GOT3 (cell line): ENCODE results near the gene TCF12.

Source experiments
- DNase-seq: peaks from one replicate; lab custom pipeline; 2025; ENCODE audit warnings: mixed read lengths; lab: John Stamatoyannopoulos, UW

TCF12 gene

DNA sequence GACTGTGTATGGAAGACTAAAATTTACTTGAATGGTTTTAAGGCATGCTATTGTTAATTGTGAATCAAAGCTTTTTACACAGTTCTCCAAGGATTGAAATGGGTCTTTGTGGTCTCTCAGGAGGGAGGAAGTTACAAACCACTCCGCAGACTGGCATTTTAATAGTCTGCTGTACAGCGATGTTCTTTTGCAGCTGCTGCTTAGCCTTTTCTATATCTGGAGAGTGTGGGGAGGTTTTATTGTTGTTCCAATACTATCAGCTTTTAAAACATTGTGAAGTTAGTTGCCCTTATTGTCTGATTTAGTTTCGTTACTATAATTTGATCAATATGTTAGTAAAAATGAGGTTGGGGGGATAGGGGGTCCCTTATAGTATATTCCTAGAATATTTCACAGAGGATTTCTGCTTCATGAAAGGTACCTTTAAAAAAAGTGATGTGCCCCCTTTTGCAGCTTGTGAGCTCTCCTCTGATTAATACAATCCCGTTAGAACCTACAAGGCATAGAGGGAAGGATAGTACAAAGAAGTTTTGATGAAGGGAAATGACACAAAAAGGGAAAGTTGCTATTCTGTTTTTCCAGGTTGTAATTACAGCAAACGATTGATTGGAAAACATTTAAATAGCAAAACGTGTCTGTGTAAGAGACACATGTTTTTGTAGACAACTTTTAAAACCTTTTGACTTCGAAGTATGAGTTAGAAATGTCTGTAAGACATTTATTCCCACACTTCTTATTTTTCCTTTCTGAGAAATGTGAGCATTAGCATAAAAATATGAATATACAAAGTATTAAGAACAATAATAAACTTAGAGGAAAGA, 299.5 kb downstream of the TCF12 start:
- no peak for DNase-seq

- no peak for DNase-seq
Measured at GRCh38 chr15:57218826-57219576, 300.6 kb downstream of the TCF12 start.

DNA sequence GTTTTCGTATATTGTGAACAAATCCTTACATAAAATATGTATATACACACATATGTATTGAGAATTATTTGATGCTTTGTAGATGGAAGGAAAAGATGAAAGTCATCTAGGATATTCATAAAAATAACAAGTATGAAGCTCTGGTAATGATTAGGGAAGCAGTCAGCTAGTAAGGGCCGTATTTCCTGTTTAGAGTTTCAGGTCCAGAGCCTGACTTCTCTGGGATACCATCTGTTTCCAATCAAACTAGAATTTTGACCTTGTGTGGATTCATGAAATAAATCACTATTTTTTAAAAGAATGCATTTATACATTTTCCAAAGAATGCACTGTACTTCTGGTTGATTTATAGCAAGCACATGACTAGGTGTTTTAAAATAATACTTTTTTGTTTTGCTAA, 301.8 kb downstream of the TCF12 start:
- DNase-seq: no peak

GRCh38 chr15:57221134-57221533, 302.7 kb downstream of the TCF12 start:
- DNase-seq: no peak

DNA sequence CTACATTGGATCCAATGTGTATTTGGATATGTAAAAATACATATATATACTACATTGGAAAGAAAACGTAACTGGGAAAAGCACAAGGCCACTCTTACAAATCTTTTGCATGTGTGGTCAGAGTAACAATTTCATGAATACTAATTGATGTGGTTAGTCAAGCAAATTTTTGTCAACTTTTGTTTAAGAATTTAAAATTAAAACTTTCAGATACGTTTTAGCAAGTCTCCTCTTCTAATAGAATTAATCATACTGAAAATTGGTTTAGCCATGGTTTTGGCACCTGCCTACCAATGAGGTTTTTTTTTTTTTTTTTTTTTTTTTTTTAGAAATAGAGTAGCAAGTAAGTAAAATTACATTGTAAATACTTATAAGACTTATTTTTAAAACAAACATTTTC, 304.9 kb downstream of the TCF12 start:
- DNase-seq: no peak

DNA sequence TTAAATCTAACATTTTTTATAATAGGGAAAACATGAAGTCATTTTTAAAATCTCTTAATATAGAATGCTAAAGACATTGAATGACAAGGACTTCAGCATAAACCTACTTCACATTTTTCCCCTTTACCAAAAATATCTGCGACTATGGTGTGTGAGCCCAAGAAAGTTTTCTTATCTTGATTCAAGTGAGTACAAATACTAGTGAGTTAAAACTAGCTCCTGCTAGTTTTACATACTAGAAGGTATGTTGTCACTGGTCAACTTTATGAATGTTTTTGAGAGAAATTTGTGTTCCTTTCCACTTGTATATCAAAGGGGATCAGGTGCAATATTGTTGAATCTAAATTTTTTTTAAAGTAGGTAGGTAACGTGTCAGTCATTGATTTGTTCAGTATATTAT, 305.4 kb downstream of the TCF12 start:
- no peak for DNase-seq

GRCh38 chr15:57224664-57225063, 306.2 kb downstream of the TCF12 start:
- DNase-seq: no peak

GRCh38 chr15:57227166-57227565, 308.7 kb downstream of the TCF12 start:
- no peak for DNase-seq

DNA sequence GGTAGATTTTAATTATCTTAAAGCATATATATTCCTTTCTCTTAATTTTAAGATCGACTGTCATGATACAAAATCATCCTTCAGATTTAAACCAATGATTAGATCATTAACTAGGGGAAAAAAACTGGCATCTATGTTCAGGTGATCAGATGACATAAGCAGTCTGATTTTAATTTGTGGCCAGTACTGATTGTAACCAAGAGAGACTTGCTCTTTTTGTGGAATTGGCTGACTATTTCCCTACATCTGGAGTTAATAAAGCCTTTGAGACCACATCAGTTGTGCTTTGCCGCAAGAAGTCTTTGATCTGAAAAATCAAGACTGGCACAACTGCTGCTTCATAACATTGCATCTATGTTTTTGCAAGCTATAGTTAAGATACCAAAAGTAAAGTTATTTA, 309.5 kb downstream of the TCF12 start:
- DNase-seq: no peak

- no peak for DNase-seq
Measured at GRCh38 chr15:57228395-57228794, 310.0 kb downstream of the TCF12 start.

GRCh38 chr15:57229051-57229450, 310.6 kb downstream of the TCF12 start:
- no peak for DNase-seq

- no peak for DNase-seq
Measured at GRCh38 chr15:57231559-57231958, 313.1 kb downstream of the TCF12 start.

- no peak for DNase-seq
Measured at GRCh38 chr15:57234156-57234555, 315.7 kb downstream of the TCF12 start.

GRCh38 chr15:57235186-57235585, 316.7 kb downstream of the TCF12 start:
- no peak for DNase-seq

GRCh38 chr15:57235873-57236272, 317.4 kb downstream of the TCF12 start:
- no peak for DNase-seq

GRCh38 chr15:57236561-57237300, 318.3 kb downstream of the TCF12 start:
- no peak for DNase-seq

DNA sequence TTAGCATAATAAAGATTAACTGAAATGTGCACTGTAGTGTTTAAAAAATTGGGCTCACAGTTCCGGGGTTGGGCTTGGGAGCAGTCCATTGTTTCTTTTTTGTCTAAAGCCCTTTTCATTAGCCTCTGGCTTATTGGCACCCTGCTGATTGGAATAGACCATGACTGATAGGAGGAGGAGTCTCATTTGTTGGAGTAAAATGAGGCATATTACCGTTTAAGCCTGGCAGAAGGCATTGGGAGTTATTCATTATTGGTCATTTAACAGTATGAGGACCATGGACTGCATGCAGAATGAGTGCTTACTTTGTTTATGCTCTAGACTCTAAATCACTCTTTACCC, 318.8 kb downstream of the TCF12 start:
- no peak for DNase-seq

DNA sequence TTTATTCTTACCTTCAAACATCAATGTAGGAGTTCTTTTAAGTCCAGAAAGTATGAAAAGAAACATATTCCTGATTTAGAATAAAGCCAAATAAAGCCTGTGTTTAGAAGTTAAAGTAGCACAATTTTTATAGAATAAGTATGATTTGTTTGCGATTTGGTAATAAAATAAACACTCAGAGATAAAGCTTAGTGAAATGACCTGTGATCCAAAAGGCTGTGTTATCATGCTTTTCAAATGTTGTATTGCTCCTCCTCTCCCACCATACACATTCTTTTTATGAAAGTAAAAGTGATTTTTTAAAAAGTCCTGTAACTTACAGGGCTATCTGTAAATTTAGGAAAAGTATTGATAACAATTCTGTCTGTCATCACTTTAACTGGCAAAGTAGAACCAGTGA, 319.2 kb downstream of the TCF12 start:
- no peak for DNase-seq

GRCh38 chr15:57245130-57245529, 326.7 kb downstream of the TCF12 start:
- no peak for DNase-seq

DNA sequence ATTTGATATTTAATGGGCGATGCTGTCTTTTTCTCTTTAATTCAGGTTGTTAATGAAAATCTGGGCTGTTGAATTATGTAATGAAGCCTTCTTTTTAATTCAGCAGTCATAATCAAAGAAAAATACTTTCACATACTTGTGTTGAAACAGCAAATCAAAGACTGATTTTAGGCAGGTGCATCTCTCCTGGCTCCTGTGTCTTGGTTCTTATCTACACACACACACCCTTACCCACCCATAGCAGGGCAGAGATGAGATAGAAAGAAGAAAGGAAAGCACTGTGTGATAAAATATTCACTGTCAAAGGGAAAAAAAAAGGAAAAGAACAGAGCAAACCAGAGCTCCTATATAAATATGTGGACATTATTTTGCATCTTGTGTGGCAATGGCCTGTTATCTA, 327.3 kb downstream of the TCF12 start:
- DNase-seq: no peak

DNA sequence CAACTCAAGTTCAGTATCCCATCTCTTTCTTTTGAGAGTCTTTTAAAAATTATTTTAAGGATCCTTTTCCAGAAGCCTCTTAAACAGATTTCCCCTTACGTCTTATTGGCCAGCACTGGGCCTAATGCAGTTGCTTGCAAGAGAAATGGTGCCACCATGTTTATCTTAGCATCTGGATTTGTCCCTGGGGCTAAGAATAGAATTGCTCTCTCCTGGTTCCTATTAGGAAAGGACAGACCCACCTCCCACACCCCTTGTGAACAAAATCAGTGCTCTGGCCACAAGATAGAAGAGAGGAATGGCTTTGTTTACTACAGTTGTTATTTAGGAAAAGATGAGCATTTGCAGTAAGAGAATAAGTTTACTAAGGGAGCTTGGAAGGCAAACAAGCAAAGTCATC, 329.6 kb downstream of the TCF12 start:
- DNase-seq: no peak

DNA sequence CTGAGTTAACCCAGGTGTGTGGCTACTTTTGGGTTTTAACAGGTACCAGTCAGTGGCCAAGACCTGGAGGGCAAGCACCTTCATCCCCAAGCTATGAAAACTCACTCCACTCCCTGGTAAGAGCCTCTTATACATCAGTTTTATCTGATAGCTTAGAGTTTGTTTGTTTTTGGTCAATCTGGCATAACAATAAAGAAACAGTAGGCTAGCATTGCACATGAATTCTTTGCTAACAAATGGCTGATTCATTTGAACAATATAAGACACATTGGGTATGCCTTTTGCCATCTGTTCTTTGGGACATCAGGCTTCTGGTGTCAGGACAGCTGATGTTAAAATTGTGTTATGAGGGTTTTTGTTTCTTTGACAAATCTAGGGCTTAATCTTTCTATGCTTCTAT, 332.9 kb downstream of the TCF12 start:
- DNase-seq: no peak

- DNase-seq: no peak
Measured at GRCh38 chr15:57251941-57252340, 333.5 kb downstream of the TCF12 start.
